A549 treated with AZD9567 at 1 μM for 4 hours (cell line): ENCODE measurements around the gene HPF1. TPM values are rescaled to one million over a fixed set of nuclear protein-coding genes. Genes with fewer than 3 reads are reported as not detected.

Experiments used
- total RNA-seq: library from RNA; stranded (reverse); fragments of 200-300 nt; extraction: Qiagen RNA extraction; gene quantifications from 5 replicates; pipeline ENCODE4 v1.2.3, GENCODE V29; 2022; ENCODE audit not compliant: insufficient read depth

HPF1 gene
- total RNA-seq: 14.4 to 24.7 TPM (median 16.5 TPM) in 5 replicates

DNA sequence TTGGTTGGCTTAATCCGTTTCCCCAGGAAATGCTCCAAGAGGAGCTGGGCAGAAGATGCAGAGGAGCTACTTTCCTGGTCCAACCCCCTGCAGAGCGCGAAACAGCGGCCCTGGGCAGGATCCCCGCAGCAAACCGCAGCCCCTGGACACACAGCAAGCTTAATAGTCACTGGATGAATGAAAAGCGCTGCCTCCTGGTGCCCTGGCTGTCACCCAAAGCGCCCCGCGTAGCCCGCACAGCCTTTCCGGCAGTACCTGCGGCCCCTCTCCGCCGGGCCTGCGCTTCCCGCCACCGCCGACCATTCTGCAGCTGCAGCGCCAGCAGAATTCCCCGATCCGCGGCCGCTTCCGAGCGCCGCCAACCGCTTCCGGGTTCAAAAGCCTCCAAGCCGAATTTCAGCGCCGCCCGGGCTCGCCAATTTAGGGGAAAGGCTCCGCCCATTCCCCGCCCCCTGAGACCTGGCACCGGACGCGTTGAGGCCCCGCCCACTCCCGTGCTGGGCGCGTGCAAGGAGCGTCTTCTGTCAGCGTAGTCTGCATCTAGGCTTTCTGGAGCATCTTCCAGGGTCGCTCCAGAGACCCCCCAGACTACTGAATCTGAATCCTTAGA lies at the start of gene HPF1:
HPF1 (minus strand) TSS at position 370 of the 610 bp plus-strand sequence; CDS start at position 303, 67 bp downstream.

Other genes with a start within 250 kb of the HPF1 start
- gene NEK1, start 145.4 kb downstream of the HPF1 start, total RNA-seq: 2.5 to 5.4 TPM (median 2.8 TPM) in 5 replicates
- 14.8 to 22.0 TPM (median 15.9 TPM) in 5 replicates for gene CLCN3, start 137.4 kb downstream of the HPF1 start, total RNA-seq